ENCODE data around the gene DNAAF9. TPM values are rescaled to one million over a fixed set of nuclear protein-coding genes. Genes with fewer than 3 reads are reported as not detected.

Gene DNAAF9
- total and polyA plus RNA-seq, 2 of the 8 experiments (the other 6 are each of a cell fraction or from before 2014, with no cell fraction given) = 2.6 to 5.7 TPM

- TF ChIP-seq BCL11A (IDR thresholded peaks at IDR 0.05; ENCODE audit: low read depth in 2 of 2, low read length in 2 of 2) = no peak
- TF ChIP-seq EP300 (IDR thresholded peaks at IDR 0.05; ENCODE audit: borderline replicate concordance in 1 of 2, low read depth in 2 of 2, low read length in 2 of 2) = no peak
- no peak for TF ChIP-seq RFX5 (IDR thresholded peaks at IDR 0.05; ENCODE audit: borderline replicate concordance, low read depth, low read length)
Observed at GRCh38 chr20:3436864-3437574, 29.6 kb upstream of the DNAAF9 start (continued).
